A673 (cell line): ENCODE results near the gene SHQ1. TPM values are rescaled to one million over a fixed set of nuclear protein-coding genes. Genes with fewer than 3 reads are reported as not detected.

Experiments used
- BruUV-seq: library from RNA; stranded (reverse); fragments of 400-500 nt; replicated peaks from 2 replicates; lab custom pipeline; 2021; lab: Mats Ljungman, UMichigan
- CTCF ChIA-PET: fragments of 300-600 bp; sonication (Branson Sonifier 250); formaldehyde crosslinking; loops from one replicate; lab custom pipeline; 2022; ENCODE audit warnings: antibody characterized with exemption; lab: Charles Lee
- POLR2A ChIA-PET: fragments of 300-600 bp; sonication (Branson Sonifier 250); formaldehyde crosslinking; loops from one replicate; lab custom pipeline; 2022; ENCODE audit warnings: antibody characterized with exemption; ENCODE audit not compliant: low non-redundant PET; lab: Charles Lee
- DNase-seq: peaks from one replicate; pipeline ENCODE4 v3.0.0-alpha.2; 2015; ENCODE audit warnings: low spot score
- H3K27ac ChIP-seq: fragments of 200-600 bp; sonication (generic); 2 replicates; pipeline ENCODE4 v1.5.1; 2016; ENCODE audit warnings: mixed run types, low read depth, mild to moderate bottlenecking, mixed read lengths, antibody characterized with exemption, low read length; ENCODE audit not compliant: poor library complexity, severe bottlenecking
- H3K27me3 ChIP-seq: fragments of 200-600 bp; sonication (generic); replicated peaks from 2 replicates; pipeline ENCODE4 v1.6.1; 2017; ENCODE audit warnings: mixed run types, low read depth, mild to moderate bottlenecking, mixed read lengths, antibody characterized with exemption, low read length; ENCODE audit not compliant: insufficient read depth, poor library complexity
- H3K36me3 ChIP-seq: fragments of 200-600 bp; sonication (generic); 2 replicates; pipeline ENCODE4 v1.6.1; 2016; ENCODE audit warnings: mixed run types, mild to moderate bottlenecking, mixed read lengths, antibody characterized with exemption, low read length; ENCODE audit not compliant: insufficient read depth, poor library complexity, severe bottlenecking
- H3K4me1 ChIP-seq: fragments of 200-600 bp; sonication (generic); 2 replicates; pipeline ENCODE4 v1.6.1; 2017; ENCODE audit warnings: mixed run types, mild to moderate bottlenecking, mixed read lengths, antibody characterized with exemption, low read length; ENCODE audit not compliant: insufficient read depth, poor library complexity, severe bottlenecking
- H3K4me3 ChIP-seq: fragments of 200-600 bp; sonication (generic); 2 replicates; pipeline ENCODE4 v1.5.1; 2016; ENCODE audit warnings: low read depth, mixed run types, mild to moderate bottlenecking, mixed read lengths, low read length; ENCODE audit not compliant: poor library complexity, severe bottlenecking
- H3K9me3 ChIP-seq: fragments of 200-600 bp; sonication (generic); 2 replicates; pipeline ENCODE4 v1.6.1; 2016; ENCODE audit warnings: mixed run types, low read depth, mild to moderate bottlenecking, mixed read lengths, antibody characterized with exemption, low read length; ENCODE audit not compliant: poor library complexity, severe bottlenecking
- EZH2 ChIP-seq: fragments of 200-600 bp; sonication (generic); IDR thresholded peaks from 2 replicates; pipeline ENCODE4 v1.6.1; 2017; ENCODE audit warnings: borderline replicate concordance, low read depth, mild to moderate bottlenecking, mixed read lengths, antibody characterized with exemption, low read length; ENCODE audit not compliant: poor library complexity, severe bottlenecking
- intact Hi-C: fragments of 100-400 bp; cut with micrococcal nuclease; formaldehyde crosslinking; loops from one replicate; pipeline ENCODE4 v1.10.0; 2022; ENCODE audit not compliant: unreplicated experiment
- total RNA-seq: library from RNA; stranded (reverse); gene quantifications from 2 replicates; pipeline ENCODE4 v1.2.3, GENCODE V29; 2021
- TF ChIP-seq, protein P1 (sequence below): fragments of 300-800, 200-600 bp; sonication (generic); conservative IDR thresholded peaks from 2 replicates; pipeline ENCODE4 v1.5.1; 2017; ENCODE audit warnings: low read depth, mild to moderate bottlenecking, antibody characterized with exemption, low read length, moderate library complexity, mixed read lengths

The SHQ1 gene
- total RNA-seq, 1 experiment from 2014 or later: 24.3 TPM

DNA sequence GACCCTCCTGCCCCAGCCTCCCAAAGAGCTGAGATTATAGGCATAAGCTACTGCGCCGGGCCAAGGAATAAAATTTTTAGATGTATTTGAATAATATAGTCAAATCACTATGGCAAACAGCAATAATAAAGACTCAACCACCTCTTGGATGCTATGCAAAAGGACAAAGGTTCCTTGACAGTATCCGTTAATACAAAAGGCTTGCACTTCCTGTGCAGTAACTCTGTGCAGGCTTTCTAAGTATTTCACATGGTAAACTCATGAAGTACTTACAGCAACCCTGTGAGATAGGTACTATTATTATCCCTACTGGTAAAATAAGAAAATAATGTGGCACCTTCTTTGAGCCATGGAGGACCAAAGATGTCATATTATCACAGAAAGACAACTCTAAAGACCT lies 86.8 kb downstream of the SHQ1 start:
- POLR2A ChIA-PET: no interaction called here
- Histone ChIP-seq H3K27ac (no peak overlapping the region), H3K27me3 (no peaks in the 10 kb centered on the region), H3K4me1 (peaks cover 11% of the 10 kb centered on the region), H3K9me3 (no peaks in the 10 kb centered on the region), H3K4me3 (no peak overlapping the region), H3K36me3 (no peaks in the 10 kb centered on the region)
- intact Hi-C loops: no loop called here
- CTCF ChIA-PET: no interaction called here
- no peak for DNase-seq
- TF ChIP-seq EZH2: no peak
- TF ChIP-seq, protein P1, sequence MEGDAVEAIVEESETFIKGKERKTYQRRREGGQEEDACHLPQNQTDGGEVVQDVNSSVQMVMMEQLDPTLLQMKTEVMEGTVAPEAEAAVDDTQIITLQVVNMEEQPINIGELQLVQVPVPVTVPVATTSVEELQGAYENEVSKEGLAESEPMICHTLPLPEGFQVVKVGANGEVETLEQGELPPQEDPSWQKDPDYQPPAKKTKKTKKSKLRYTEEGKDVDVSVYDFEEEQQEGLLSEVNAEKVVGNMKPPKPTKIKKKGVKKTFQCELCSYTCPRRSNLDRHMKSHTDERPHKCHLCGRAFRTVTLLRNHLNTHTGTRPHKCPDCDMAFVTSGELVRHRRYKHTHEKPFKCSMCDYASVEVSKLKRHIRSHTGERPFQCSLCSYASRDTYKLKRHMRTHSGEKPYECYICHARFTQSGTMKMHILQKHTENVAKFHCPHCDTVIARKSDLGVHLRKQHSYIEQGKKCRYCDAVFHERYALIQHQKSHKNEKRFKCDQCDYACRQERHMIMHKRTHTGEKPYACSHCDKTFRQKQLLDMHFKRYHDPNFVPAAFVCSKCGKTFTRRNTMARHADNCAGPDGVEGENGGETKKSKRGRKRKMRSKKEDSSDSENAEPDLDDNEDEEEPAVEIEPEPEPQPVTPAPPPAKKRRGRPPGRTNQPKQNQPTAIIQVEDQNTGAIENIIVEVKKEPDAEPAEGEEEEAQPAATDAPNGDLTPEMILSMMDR: no peak
- no TSS peak for BruUV-seq

DNA sequence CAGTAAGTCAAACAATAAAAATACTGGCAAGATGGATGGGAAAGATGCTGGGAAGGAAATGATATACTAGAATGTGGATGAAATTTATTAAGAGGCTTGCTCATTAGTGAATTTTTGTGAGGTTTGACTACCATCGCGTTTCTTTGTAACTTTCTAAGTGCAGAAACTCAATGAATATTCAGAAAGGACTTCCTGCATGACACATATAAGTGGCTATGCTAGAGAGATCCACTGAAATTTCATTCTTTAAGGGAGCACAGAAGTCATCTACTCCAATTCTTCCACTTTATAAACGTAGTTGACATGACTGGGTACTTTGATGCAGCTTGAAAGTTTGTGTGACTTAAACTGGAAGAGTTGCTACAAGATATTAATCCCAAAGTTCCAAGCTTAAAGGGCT lies 88.0 kb downstream of the SHQ1 start:
- Histone ChIP-seq H3K36me3 (no peaks in the 10 kb centered on the region), H3K4me3 (no peak overlapping the region), H3K27ac (no peak overlapping the region), H3K27me3 (no peaks in the 10 kb centered on the region), H3K4me1 (peaks cover 11% of the 10 kb centered on the region), H3K9me3 (no peaks in the 10 kb centered on the region)
- CTCF ChIA-PET: no interaction called here
- no peak for TF ChIP-seq EZH2
- TF ChIP-seq, protein P1: no peak
- intact Hi-C loops: no loop called here
- POLR2A ChIA-PET: no interaction called here
- BruUV-seq: no TSS peak
- DNase-seq: peak; percentile 51

DNA sequence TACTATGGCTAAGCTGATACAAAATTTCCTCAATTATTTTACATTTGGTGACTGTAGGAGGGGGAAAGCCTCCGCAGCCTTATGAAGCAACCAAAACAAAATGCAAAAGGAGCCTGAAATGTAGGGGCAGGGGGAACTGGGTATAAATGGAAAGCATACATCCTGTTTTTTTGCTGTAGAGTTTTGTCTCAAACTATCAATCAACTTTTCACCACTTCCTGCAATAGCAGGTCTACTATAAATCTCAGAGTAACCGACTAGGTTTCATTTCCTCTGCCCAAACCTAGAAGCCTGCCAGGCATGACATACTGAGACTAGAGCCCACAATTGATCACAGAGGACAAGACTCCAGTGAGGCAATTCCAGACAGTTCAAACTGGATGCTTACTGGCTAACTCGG lies 91.3 kb downstream of the SHQ1 start:
- DNase-seq: no peak
- H3K4me3 ChIP-seq: no peak overlapping the region
- intact Hi-C loops: no loop called here
- CTCF ChIA-PET: no interaction called here
- peaks cover 11% of the 10 kb centered on the region for H3K4me1 ChIP-seq
- H3K9me3 ChIP-seq: no peaks in the 10 kb centered on the region
- H3K36me3 ChIP-seq: no peaks in the 10 kb centered on the region
- no TSS peak for BruUV-seq
- H3K27me3 ChIP-seq: no peaks in the 10 kb centered on the region
- TF ChIP-seq, protein P1: no peak
- no peak for TF ChIP-seq EZH2
- POLR2A ChIA-PET: no interaction called here
- H3K27ac ChIP-seq: no peak overlapping the region
